Stimulated activated CD8-positive, alpha-beta memory T cell treated with anti-CD3 and anti-CD28 coated beads, Interleukin-2, amount 100 ng/mL, for 1 hour (primary cell): ENCODE measurements around the gene NKAPL.
"Not testable (repeated sequence)": the region's sequence is repeated elsewhere in the genome, so short reads cannot be mapped to it uniquely, and the experiment has no call there.

Source experiments
- DNase-seq, 2 donors: peaks; one replicate each; pipeline ENCODE4 v3.0.0-alpha.2; 2020; ENCODE audit warnings: low read depth in 2 of 2

NKAPL gene

DNA sequence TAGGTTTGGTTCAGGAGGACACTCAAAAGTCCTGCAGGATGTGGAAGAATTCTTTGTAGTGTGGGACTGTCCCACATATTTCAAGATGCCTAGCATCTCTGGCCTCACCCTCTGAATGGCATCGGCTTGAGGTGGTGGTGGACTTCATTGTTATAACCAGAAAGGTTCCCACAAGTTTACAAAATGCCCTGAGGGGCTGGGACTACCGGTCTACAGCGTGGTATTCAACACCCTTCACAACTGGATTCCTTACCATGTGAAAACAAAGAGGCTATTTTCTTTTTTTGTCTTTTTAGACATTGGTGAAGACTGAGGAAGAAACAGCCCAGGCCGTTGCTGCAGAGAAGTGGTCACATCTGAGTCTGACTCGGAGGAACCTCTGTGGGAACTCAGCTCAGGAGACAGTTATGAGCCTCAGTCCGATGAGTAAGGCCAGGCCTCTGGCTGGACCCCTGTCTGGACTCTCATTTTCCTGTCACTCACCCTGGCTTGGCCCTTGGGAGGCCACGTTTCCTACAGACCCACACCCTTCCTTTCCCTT, 37.5 kb downstream of the NKAPL start:
- no peak for DNase-seq

DNA sequence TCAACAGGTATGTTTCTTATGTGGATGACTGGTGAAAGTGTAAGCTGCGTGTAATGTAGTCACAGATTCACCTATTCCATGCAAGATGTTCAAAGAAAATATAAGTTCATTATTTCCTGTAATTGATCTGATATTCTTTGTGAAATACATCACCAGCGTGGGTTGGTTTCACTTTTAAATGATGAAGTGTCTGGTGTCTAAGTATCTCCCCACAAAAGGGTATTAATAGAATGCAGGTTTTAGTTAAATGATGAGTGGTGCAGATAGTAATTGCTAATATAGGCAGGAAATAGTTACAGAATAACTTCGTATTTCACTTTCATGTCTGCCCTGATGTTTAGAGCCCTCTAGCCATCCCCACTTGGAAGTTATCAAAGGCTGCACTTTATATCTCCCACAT, 44.5 kb downstream of the NKAPL start:
- DNase-seq: no peak

DNA sequence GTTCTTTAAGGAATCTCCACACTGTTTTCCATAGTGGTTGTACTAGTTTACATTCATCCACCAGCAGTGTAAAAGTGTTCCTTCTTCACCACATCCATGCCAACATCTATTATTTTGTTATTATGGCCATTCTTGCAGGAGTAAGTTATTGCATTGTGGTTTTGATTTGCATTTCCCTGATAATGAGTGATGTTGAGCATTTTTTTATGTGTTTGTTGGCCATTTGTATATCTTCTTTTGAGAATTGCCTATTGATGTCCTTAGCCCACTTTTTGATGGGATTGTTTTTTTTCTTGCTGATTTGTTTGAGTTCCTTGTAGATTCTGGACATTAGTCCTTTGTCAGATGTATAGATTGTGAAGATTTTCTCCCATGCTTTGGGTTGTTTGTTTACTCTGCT, 47.3 kb downstream of the NKAPL start:
- DNase-seq: not testable (repeated sequence)
